GM10248 (cell line): ENCODE results near the gene MAPK9.

Experiments used
- CTCF ChIA-PET: fragments of 300-600 bp; sonication (Branson Sonifier 250); formaldehyde crosslinking; extraction: SDS; loops from one replicate; lab custom pipeline; 2021; ENCODE audit warnings: antibody characterized with exemption; lab: Yijun Ruan, JAX
- POLR2A ChIA-PET: fragments of 350-650 bp; sonication (Branson Sonifier 250); formaldehyde crosslinking; extraction: SDS; loops from one replicate; lab custom pipeline; 2020; ENCODE audit warnings: antibody characterized with exemption; lab: Yijun Ruan, JAX
- DNase-seq: peaks from one replicate; pipeline ENCODE4 v3.0.0; 2012; ENCODE audit errors: extremely low spot score
- TF ChIP-seq, protein P1 (sequence below): IDR thresholded peaks from 2 replicates; pipeline ENCODE4 v1.5.1; 2012; ENCODE audit warnings: mild to moderate bottlenecking, low read depth; ENCODE audit errors: extremely low read depth, missing control alignments, control extremely low read depth

Gene MAPK9

DNA sequence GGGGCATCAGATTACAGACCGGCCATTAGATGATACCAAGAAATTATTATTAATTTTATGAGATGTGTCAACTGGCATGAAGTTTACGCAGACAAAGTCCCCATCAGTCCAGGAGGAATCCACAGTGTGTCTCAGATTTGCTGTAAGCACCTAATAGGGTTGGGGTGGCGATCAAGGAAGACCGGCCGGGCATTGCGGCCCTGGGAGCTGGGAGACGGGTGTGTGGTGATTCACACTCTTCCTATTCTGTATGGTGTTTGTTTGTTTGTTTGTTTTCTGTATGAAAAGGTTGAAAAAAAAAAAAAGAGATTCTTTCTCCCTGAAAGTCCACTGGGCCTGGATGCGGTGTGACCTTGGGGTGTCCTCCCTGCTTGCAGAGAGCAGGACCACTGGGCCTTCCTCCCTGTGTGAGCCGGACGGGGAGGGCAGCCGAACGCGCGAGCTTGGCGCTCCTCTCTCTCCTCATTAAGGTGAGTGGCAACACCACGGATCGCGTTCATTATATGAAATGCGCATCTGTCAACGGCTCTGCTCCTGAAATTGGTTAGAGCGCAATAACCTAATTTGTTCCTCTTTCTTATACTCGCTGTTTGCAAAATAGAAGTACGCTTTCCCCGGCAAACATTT, 98.0 kb downstream of the MAPK9 start:
- TF ChIP-seq, protein P1, sequence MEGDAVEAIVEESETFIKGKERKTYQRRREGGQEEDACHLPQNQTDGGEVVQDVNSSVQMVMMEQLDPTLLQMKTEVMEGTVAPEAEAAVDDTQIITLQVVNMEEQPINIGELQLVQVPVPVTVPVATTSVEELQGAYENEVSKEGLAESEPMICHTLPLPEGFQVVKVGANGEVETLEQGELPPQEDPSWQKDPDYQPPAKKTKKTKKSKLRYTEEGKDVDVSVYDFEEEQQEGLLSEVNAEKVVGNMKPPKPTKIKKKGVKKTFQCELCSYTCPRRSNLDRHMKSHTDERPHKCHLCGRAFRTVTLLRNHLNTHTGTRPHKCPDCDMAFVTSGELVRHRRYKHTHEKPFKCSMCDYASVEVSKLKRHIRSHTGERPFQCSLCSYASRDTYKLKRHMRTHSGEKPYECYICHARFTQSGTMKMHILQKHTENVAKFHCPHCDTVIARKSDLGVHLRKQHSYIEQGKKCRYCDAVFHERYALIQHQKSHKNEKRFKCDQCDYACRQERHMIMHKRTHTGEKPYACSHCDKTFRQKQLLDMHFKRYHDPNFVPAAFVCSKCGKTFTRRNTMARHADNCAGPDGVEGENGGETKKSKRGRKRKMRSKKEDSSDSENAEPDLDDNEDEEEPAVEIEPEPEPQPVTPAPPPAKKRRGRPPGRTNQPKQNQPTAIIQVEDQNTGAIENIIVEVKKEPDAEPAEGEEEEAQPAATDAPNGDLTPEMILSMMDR: no peak
- DNase-seq: no peak
- CTCF ChIA-PET: no interaction called here
- POLR2A ChIA-PET: no interaction called here

DNA sequence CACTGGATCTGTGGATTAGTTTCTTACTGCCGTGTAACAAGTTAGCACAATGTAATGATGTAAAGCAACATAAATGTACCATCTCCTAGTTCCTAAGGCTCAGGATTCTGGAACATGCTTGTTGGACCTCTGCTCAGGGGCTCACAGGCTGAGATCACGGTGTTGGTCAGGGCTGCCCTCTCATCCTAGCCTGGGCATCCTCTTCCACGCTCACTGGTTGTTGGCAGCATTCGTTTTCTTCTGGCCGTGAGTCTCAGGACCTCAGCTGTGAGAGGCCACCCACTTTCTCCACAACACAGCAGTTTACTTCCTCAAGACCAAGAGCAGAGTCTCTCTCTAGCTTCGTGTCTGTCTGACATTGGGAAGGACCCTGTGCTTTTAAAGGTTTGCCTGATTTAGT, 100.2 kb downstream of the MAPK9 start:
- no peak for DNase-seq
- ChIA-PET CTCF (no interaction called here), POLR2A (no interaction called here)
- TF ChIP-seq, protein P1: no peak

DNA sequence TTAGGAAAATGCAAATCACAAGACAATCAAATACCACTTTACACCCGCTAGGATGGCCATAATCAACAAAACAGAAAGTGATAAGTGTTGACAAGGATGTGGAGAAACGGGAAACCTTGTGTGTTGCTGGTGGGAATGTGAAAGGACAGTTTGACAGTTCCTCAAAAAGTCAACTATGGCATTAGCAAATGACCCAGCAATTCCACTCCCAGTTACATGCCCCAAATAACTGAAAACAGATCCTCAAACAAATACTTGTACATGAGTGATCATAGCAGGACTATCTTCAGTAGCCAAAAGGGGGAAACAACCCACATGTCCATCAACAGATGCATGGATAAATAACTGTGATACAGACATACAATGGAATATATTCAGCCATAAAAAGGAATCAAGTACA, 104.1 kb downstream of the MAPK9 start:
- ChIA-PET CTCF (no interaction called here), POLR2A (no interaction called here)
- TF ChIP-seq, protein P1: no peak
- DNase-seq: no peak
